HEK293T (cell line): ENCODE results near the gene GPD1L.

Experiments
- BHLHE40 ChIP-seq: fragments of 450-650 bp; IDR thresholded peaks from 2 replicates; pipeline ENCODE4 v1.6.1; 2016; ENCODE audit warnings: mild to moderate bottlenecking, moderate library complexity, borderline replicate concordance
- FOXM1 ChIP-seq: fragments of 450-650 bp; IDR thresholded peaks from 2 replicates; pipeline ENCODE4 v1.6.1; 2017; ENCODE audit warnings: mild to moderate bottlenecking, borderline replicate concordance
- SUZ12 ChIP-seq: fragments of 450-650 bp; IDR thresholded peaks from 2 replicates; pipeline ENCODE4 v1.6.1; 2016; ENCODE audit warnings: mild to moderate bottlenecking

DNA sequence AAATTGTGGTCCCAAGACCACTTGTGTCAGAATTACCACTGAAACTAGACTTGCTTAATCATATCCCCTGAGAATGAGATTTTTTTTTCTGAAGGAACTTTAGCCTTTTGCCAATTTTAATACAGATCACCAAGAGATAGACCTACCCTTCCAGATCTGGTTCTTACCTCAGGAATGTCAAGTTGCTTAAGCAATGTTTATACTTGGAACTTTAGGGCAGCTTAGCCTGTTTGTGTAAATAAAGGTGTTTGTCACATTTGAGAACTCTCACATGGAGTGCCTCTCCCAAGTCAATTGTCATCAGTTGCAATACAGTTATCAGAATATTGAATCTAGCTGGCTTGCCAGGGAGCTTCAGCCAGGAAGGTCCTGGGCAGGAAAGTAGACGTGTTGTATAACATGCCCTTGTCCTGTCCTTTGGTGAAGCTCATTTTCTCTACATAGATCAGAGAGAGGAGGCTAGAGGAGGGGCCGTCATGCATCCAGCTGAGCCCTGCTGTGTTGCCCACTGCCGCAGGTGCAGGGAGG, 3.9 kb downstream of the GPD1L start:
- TF ChIP-seq FOXM1 (no peak), SUZ12 (no peak), BHLHE40 (no peak)
